ENCODE measurements around the gene CLTCL1.
"Not testable (repeated sequence)": the region's sequence is repeated elsewhere in the genome, so short reads cannot be mapped to it uniquely, and the experiment has no call there.

CLTCL1 gene

DNA sequence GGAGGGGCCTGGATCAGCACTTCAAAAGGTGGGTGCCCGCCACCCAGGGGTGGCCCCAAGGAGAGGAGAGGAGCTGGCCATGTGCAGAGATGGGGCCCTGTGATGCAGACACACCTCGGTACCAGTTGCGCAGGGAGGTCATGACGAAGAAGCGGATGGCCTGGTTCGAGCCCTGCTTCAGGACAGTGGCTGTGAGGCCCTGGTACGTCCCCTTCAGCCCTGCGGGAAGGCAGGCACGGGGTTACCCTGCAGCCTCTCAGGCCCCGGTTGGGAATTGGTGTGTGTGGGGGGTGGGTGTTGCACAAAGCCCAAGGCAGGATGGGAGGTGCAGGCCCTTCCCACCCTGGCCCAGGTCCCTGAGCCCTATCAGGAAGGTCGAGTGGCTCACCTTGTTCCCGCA is 114.8 kb downstream of the CLTCL1 start:
- no peak for DNase-seq (ENCODE audit: low read depth in 2 of 2, low spot score in 1 of 2)

- no peak for DNase-seq (ENCODE audit: low read depth in 2 of 2, low spot score in 1 of 2)
Measured at GRCh38 chr22:19176175-19176643, 115.3 kb downstream of the CLTCL1 start.

DNA sequence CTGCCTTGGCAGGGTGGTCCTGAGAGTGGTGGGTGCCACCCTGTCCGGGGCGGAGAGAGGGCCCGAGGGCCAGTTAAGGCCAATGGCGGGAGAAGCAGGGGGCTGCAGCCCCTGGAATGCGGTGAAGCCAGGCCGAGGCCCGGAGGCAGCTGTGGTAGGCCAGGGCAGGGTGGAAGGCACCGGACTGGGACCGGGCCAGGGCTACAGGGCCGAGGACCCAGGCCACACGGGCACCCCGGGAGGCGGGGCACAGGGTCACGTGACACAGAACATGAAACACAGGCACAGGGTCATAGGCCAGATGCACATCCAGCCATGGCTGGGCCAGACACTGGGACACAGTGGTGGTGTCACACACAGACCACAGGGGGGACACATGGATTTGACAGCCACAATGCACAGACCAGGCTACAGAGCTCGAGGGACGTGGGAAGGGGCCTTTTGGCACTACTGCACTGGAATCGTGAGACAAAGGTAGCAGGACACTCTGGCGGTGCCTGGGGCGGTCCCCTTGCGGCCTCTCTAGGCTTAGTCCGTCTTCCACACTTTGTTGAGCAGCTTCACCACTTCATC is 115.8 kb downstream of the CLTCL1 start:
- no peak for DNase-seq (ENCODE audit: low read depth in 2 of 2, low spot score in 1 of 2)

GRCh38 chr22:19175026-19175601 is 116.4 kb downstream of the CLTCL1 start:
- DNase-seq (ENCODE audit: low read depth in 2 of 2, low spot score in 1 of 2), result no peak

DNA sequence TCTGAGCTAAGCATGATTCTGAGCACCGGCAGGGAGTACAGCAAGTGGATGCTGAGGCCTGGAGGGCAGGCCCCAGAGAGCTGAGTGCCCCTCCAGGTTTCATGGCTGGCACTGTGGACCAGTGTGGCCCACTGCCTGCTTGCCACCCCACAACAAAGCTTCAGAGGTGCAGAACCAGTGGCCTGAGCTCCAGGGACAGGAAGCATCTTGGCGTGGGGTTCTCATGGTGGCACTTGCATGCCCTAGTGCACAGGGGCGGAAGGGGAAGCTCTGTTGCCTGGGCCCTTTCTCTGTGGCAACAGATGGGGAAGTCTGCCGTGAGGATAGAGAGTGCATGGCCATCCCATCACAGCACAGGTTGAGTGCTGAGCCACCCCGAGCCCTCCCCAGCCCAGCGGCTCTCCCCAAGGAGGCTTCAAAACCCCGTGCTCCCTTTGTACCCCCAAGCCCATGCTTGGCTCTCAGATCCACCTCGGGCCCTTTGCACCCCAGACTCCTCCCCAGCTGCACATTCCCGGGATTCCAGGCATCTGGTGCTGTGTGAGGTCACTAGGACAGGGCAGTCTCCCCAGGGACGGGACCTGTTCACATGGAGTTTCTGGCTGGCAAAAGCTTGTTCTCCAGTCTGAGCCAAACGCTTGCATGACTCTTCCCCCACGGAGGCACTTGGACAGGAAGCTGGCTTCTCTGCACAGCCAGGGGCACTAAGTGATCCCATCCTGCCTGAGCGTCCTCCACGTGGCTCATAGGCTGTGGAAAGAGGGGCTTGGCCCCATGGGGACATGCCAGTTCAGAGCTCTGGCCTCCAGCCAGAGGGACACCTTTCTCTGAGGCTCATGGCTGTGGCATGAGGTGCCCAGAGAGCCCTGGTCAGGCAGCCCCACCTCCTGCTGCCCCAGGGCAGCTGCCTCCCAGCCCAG is 117.2 kb downstream of the CLTCL1 start:
- no peak for DNase-seq (ENCODE audit: low read depth in 2 of 2, low spot score in 1 of 2)

DNA sequence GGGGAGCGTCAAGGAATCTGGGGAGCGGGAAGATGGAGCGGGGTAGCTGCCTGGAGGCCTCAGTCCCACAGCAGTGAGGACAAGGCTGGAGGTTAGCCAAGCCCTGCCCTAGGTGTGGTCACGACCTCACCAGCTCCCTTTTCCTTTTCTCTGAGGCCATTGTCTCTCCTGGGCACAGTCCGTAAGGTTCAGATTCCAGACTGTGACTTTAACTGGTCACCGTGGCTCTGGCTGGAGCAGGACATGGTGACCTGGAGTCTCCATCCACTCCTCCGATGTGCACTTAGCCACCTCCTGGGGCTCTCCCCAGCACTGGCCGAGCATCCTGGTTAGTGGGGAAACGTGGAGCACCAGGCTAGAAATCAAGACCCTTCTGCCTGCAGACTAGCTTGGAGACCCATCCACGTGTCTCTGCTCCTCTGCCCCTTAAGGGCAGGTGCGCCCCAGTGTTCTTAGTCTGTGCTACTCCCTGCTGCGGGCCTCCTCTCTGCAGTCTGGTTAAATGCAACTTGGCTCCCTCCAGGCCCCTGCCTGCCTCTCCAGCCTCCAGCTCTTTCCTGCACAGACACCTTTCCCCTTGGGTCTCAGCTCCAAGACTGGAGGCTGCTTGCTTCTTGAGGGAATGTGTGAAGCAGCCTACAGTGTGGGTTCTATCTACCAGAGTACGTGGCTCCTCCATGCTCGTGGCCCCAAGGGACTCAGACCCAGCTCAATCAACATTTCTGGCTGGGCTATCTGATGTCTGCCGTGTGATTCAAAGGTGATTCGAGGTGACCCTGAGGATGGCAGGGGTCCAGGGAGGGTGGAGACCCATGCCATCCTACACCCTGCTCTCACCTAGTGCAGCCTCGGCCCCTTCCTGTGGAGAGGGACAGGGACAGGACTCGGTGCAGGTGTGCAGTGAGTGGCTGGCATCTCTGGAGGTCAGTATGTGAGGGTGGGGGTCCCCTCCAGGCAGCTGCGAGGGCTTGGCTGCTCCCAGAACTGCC is 118.2 kb downstream of the CLTCL1 start:
- DNase-seq (ENCODE audit: low read depth in 2 of 2, low spot score in 1 of 2), result no peak

GRCh38 chr22:19172213-19173046 is 119.1 kb downstream of the CLTCL1 start:
- DNase-seq (ENCODE audit: low read depth in 2 of 2, low spot score in 1 of 2), result no peak

DNA sequence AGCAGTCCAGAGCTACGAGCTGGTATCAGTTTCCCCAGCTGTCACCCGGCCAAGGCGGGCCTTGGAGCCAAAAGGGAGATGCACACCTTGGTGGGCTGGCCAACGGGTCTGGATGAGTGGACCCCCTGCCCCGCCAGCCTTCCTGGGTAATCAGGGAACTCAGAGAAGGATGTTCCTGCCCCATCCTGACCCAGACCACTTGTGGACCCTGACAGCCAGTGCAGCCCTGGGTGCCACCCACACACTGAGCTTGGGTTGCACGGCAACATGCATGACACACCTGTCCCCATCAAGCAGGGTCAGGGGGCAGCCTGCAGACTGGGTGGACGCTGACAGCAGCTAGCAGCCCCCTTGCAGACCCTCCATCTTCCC is 121.6 kb downstream of the CLTCL1 start:
- DNase-seq (ENCODE audit: low read depth in 2 of 2, low spot score in 1 of 2), result no peak

DNA sequence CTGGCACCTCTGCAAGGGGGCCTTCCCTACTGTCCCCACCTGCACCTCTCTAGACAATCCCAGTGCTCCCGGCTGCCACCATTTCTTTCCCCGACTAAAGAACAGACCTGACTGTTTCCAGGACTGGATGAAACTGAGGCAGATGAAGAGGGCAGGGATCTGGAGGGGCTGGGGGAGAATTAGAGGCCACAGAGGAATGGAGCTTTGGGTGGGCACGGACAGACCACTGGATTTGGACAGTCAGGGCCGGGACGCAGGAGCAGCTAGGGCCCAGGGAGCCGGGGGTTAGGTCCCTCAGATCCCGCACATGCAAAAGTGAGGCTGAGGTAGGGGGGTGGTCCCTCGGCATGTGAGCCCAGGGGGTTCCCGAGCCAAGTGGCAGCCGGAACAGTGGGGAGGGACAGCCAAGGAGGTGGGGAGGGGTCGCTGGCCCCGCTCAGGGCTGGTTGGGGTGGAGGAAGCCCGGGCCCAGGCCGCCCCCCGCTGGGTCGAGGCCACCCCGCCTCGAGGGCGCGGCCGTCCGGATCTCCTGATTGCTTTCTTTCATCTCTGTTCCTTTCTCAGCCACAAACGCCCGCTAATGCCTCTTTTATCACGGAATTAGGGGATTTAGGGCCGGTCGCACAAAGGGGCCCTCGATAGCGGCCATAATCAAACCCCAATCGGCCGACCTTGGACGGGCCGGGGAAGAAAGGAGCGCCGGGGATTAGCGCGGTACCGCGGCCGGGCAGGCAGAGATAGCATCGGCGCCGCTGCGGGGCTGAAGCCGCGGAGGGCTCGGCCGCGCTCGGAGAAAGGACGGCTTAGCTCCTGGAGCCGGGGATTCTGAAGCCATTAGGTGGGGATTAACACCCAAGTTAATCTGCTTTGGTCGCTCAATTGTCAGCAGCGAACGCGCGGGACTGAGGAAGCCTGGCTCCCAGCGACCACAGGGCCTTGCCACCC is 122.2 kb downstream of the CLTCL1 start:
- no peak for DNase-seq (ENCODE audit: low read depth in 2 of 2, low spot score in 1 of 2)

DNA sequence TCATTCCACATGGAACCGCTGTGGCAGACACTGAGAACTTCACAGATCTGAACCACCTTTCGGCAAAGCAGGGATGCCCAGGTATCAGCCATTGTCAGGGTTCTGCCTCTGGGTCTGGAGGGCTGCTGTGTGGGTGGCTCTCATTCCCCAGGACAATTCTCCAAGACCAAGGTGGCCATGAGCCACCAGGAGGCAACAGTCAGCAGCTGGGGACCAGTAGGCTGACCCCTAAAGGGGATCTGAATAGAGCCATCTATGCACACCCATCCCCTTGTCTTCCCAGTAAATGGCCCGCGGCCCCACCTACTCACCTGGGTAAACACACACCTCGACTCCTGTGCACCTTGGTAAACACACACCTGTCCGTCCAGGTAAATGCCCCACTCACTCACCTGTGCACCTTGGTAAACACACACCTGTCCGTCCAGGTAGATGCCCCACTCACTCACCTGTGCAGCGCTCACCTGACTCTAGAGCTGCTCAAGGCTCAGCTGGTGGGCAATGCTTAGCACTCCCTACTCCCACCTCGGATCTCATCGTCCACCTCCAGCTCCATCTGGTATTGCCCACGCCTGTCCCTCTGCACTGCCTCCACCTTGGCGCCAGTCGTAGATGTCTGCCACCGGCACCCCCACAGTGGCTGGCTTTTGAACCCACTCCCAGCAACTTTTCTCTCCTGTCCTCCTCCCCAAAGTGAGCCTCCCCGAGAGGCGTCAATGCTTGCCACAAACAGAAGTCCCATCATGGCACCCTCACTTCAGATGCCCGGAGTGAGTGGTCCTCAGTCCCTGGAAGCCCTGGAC is 123.2 kb downstream of the CLTCL1 start:
- no peak for DNase-seq (ENCODE audit: low read depth in 2 of 2, low spot score in 1 of 2)

DNA sequence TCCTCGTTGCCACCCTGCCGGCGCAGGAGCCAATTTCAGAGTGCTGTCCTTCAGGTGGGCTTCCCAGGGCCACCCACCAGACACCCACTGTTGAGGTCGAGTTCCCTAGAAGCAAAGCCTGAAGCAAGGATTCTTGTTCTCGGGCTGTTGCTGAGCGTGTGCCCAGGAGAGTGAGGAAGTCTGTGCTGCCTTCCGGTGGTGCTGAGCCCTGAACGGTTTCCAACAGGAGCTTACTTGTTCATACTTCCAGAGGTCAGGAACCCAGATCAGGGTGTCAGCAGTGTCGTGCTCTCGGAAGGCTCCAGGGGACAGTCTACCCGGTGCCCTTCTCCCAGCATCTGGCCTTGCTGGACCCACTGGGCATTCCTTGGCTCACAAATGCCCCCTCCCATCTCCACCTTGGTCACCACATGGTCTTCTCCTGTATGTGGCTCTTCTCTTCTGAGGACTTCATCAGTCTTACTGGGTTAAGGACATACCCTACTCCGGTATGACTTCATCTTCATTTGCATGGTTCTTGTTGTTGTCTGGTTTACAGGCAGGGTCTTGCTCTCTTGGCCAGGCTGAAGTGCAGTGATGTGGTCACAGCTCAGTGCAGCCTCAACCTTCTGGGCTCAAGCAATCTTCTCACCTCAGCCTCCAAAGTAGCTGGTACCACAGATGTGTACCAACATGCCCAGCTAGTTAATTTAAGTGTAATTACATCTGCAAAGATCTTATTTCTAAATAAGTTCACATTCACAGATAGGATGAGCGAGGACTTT is 124.2 kb downstream of the CLTCL1 start:
- DNase-seq (ENCODE audit: low read depth in 2 of 2, low spot score in 1 of 2), result no peak

DNA sequence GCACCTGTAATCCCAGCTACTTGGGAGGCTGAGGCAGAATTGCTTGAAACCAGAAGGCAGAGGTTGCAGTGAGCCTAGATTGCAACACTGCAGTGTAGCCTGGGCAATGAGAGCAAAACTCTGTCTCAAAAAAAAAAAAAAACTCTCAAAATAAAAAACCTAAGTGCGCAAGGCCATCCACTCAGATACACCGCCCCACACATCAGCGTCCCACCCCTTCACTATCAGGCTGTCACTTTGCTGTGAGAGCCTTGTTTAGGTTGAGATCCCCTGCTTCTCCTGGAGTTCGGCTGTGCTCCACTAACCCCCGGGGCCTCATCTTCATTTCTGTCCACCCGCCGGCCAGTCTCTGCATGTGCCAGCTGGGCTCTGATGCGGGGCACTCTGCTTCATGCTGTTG is 125.1 kb downstream of the CLTCL1 start:
- DNase-seq (ENCODE audit: low read depth in 2 of 2, low spot score in 1 of 2), result no peak

- no peak for DNase-seq (ENCODE audit: low read depth in 2 of 2, low spot score in 1 of 2)
Measured at GRCh38 chr22:19164425-19164824, 127.1 kb downstream of the CLTCL1 start.

DNA sequence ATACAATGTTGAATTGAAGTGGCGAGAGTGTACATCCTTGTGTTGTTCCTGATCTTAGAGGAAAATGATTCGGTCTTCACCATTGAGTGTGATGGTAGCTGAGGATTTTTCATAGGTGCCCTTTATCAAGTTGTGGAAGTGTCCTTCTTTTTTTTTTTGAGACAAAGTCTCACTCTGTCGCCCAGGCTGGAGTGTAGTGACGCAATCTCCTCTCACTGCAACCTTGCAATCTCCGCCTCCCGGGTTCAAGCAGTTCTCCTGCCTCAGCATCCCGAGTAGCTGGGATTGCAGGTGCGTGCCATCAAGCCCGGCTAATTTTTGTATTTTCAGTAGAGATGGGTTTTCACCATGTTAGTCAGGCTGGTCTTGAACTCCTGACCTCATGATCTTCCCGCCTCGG is 132.9 kb downstream of the CLTCL1 start:
- not testable (repeated sequence) for DNase-seq (ENCODE audit: low read depth in 2 of 2, low spot score in 1 of 2)

GRCh38 chr22:19156109-19156508 is 135.4 kb downstream of the CLTCL1 start:
- DNase-seq (ENCODE audit: low read depth in 2 of 2, low spot score in 1 of 2), result not testable (repeated sequence)

DNA sequence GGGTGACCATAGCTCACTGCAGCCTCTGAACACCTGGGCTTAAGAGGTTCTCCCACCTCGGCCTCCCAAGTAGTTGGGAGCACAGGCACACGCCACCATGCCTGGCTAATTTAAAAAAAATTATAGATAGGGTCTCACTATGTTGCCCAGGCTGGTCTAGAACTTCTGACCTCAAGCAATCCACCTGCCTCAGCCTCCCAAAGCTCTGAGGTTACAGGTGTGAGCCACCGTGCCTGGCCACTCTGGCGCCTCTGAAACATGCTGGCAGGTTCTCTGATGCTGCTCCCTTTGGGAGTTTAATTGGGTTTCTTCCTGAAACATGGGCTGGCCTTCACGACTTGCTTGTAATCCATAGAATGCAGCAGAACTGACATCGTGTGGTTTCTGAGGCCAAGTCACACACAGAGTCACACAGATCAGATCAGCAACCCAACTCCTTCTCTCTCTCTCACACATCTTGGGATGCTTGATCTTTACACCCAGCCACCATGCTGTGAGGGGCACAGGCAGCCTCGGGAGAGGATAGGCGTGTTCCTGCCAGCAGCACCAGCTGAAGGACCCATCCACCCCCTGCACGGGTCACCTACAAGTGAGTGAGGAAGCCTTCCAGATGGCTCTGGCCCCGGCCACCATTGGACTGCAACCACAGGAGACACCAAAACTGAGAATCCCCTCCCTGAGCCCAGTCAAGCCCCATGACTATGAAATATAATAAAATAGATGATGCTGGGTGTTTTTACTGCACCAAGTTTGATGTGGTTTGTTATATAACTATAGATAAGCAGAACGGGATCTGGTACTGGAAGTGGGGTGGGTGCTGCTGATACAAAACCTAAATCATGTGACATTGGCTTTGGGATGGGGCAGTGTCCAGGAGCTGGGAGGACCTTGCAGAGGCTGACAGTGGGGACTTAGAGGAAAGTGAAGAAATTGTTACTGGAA is 138.3 kb downstream of the CLTCL1 start:
- DNase-seq (ENCODE audit: low read depth in 2 of 2, low spot score in 1 of 2), result no peak
